H1 (cell line): Measurements from ENCODE around the gene MGAT4B. TPM values are rescaled to one million over a fixed set of nuclear protein-coding genes. Genes with fewer than 3 reads are reported as not detected.

Source experiments
- CTCF ChIA-PET: fragments of 300-600 bp; sonication (Branson Sonifier 250); formaldehyde crosslinking; loops from one replicate; lab custom pipeline; 2021; ENCODE audit not compliant: partially characterized antibody; lab: Charles Lee
- POLR2A ChIA-PET: fragments of 300-600 bp; sonication (Branson Sonifier 250); formaldehyde crosslinking; loops from one replicate; lab custom pipeline; 2021; ENCODE audit warnings: inconsistent platforms; ENCODE audit not compliant: partially characterized antibody; lab: Charles Lee
- DNase-seq, 2 experiments: peaks; one replicate each; pipeline versions ENCODE4 v3.0.0 to v3.0.0-alpha.2; 2010 to 2022; ENCODE audit warnings: low spot score in 2 of 2, low read depth in 1 of 2, mixed read lengths in 1 of 2
- FAIRE-seq: peaks from 2 replicates; lab custom pipeline; 2011; peaks lifted over from hg19 to GRCh38; lab: Jason Lieb, UNC
- H2AFZ ChIP-seq: 2 replicates; pipeline ENCODE4 v1.8.1; 2012; ENCODE audit warnings: low read length, inconsistent platforms
- H2AK5ac ChIP-seq: 2 replicates; pipeline ENCODE4 v1.6.1; 2013; ENCODE audit warnings: low read depth, low read length
- H2BK120ac ChIP-seq: replicated peaks from 2 replicates; pipeline ENCODE3; 2013; ENCODE audit warnings: low read depth, low read length, inconsistent platforms
- H2BK12ac ChIP-seq: 2 replicates; pipeline ENCODE4 v1.6.1; 2013; ENCODE audit warnings: low read depth, low read length
- H2BK15ac ChIP-seq: 2 replicates; pipeline ENCODE4 v1.6.1; 2013; ENCODE audit warnings: low read length
- H2BK20ac ChIP-seq: 2 replicates; pipeline ENCODE4 v1.6.1; 2013; ENCODE audit warnings: low read length
- H2BK5ac ChIP-seq: 2 replicates; pipeline ENCODE4 v1.6.1; 2013; ENCODE audit warnings: low read depth, low read length
- H3K14ac ChIP-seq: 2 replicates; pipeline ENCODE4 v1.6.1; 2013; ENCODE audit warnings: inconsistent platforms; ENCODE audit not compliant: insufficient read length
- H3K18ac ChIP-seq: 2 replicates; pipeline ENCODE4 v1.6.1; 2013; ENCODE audit warnings: low read length; ENCODE audit errors: extremely low read depth
- H3K23ac ChIP-seq: 2 replicates; pipeline ENCODE4 v1.6.1; 2013; ENCODE audit warnings: inconsistent platforms; ENCODE audit not compliant: insufficient read length
- H3K23me2 ChIP-seq: 2 replicates; pipeline ENCODE4 v1.6.1; 2013; ENCODE audit warnings: low read depth, low read length
- H3K27ac ChIP-seq: 2 replicates; pipeline ENCODE4 v1.6.1; 2011; ENCODE audit warnings: low read depth, low read length, inconsistent platforms
- H3K27me3 ChIP-seq, 4 experiments: replicated peaks in 1 of 4; 1 replicate in 1 of 4; 2 replicates in 3 of 4; pipeline versions ENCODE4 v1.6.1 to v1.8.1; 2011 to 2013; ENCODE audit warnings: low read length in 3 of 4, mild to moderate bottlenecking in 3 of 4, inconsistent platforms in 2 of 4, mixed read lengths in 2 of 4, moderate library complexity in 1 of 4; ENCODE audit not compliant: control insufficient read depth in 3 of 4, insufficient read depth in 3 of 4; ENCODE audit errors: extremely low read depth in 1 of 4
- H3K36me3 ChIP-seq, 4 experiments: 2 replicates each; pipeline versions ENCODE4 v1.6.1 to v1.8.1; 2011 to 2013; ENCODE audit warnings: mild to moderate bottlenecking in 4 of 4, low read length in 3 of 4, moderate library complexity in 2 of 4, control low read depth in 1 of 4, inconsistent platforms in 1 of 4; ENCODE audit not compliant: insufficient read depth in 4 of 4, control insufficient read depth in 2 of 4
- H3K4ac ChIP-seq: replicated peaks from 2 replicates; pipeline ENCODE3; 2013; ENCODE audit warnings: low read length, low read depth, mixed read lengths, inconsistent platforms; ENCODE audit not compliant: insufficient read length
- H3K4me1 ChIP-seq, 4 experiments: replicated peaks in 1 of 4; 1 replicate in 1 of 4; 2 replicates in 3 of 4; pipeline versions ENCODE4 v1.6.1 to v1.8.1; 2011 to 2013; ENCODE audit warnings: low read length in 3 of 4, inconsistent platforms in 2 of 4, mixed read lengths in 1 of 4; ENCODE audit not compliant: insufficient read depth in 4 of 4, control insufficient read depth in 3 of 4
- H3K4me2 ChIP-seq, 2 experiments: 2 replicates each; pipeline versions ENCODE4 v1.6.1 to v1.8.1; 2011 to 2013; ENCODE audit warnings: low read depth in 2 of 2, low read length in 2 of 2, control low read depth in 1 of 2, inconsistent platforms in 1 of 2, mild to moderate bottlenecking in 1 of 2; ENCODE audit not compliant: insufficient read depth in 1 of 2
- H3K4me3 ChIP-seq, 4 experiments: fragments of 200-600, 300-600 bp in 1 of 4; sonication (generic), shearing (Covaris generic), sonication (Bioruptor Twin) in 1 of 4; 2 replicates each; pipeline versions ENCODE4 v1.5.1 to v1.8.1; 2011 to 2016; ENCODE audit warnings: low read length in 4 of 4, low read depth in 3 of 4, control low read depth in 2 of 4, inconsistent platforms in 2 of 4, mild to moderate bottlenecking in 2 of 4, mixed read lengths in 1 of 4, moderate library complexity in 1 of 4; ENCODE audit not compliant: insufficient read depth in 2 of 4; ENCODE audit errors: extremely low read depth in 1 of 4
- H3K56ac ChIP-seq: replicated peaks from 2 replicates; pipeline ENCODE3; 2013; ENCODE audit warnings: low read depth, mild to moderate bottlenecking, mixed read lengths, low read length, inconsistent platforms; ENCODE audit not compliant: insufficient read length
- H3K79me1 ChIP-seq: 2 replicates; pipeline ENCODE4 v1.6.1; 2013; ENCODE audit warnings: low read depth, low read length, control low read depth
- H3K79me2 ChIP-seq, 2 experiments: 2 replicates each; pipeline versions ENCODE4 v1.6.1 to v1.8.1; 2012 to 2013; ENCODE audit warnings: low read length in 2 of 2, mild to moderate bottlenecking in 2 of 2, inconsistent platforms in 1 of 2; ENCODE audit not compliant: insufficient read depth in 2 of 2, control insufficient read depth in 1 of 2
- H3K9ac ChIP-seq, 4 experiments: replicated peaks in 1 of 4; 1 replicate in 1 of 4; 2 replicates in 3 of 4; pipeline versions ENCODE4 v1.6.1 to v1.8.1; 2011 to 2013; ENCODE audit warnings: low read depth in 3 of 4, low read length in 3 of 4, control low read depth in 2 of 4, mild to moderate bottlenecking in 2 of 4, moderate library complexity in 2 of 4, inconsistent platforms in 1 of 4; ENCODE audit errors: extremely low read depth in 1 of 4
- H3K9me3 ChIP-seq, 2 experiments: 2 replicates each; pipeline versions ENCODE4 v1.6.1 to v1.8.1; 2012 to 2013; ENCODE audit warnings: mild to moderate bottlenecking in 2 of 2, moderate library complexity in 2 of 2, control low read depth in 1 of 2, inconsistent platforms in 1 of 2, low read depth in 1 of 2, low read length in 1 of 2, mixed read lengths in 1 of 2; ENCODE audit not compliant: insufficient read depth in 2 of 2
- H4K20me1 ChIP-seq, 2 experiments: replicated peaks in 1 of 2; 2 replicates each; pipeline versions ENCODE3 to v1.8.1; 2011 to 2013; ENCODE audit warnings: inconsistent platforms in 2 of 2, low read length in 2 of 2, mild to moderate bottlenecking in 1 of 2; ENCODE audit not compliant: insufficient read depth in 2 of 2, control insufficient read depth in 1 of 2
- H4K5ac ChIP-seq: 2 replicates; pipeline ENCODE4 v1.6.1; 2013; ENCODE audit warnings: low read length, low read depth, mixed read lengths, inconsistent platforms; ENCODE audit not compliant: insufficient read length
- H4K8ac ChIP-seq: 2 replicates; pipeline ENCODE4 v1.8.0; 2013; ENCODE audit warnings: mild to moderate bottlenecking, moderate library complexity, low read length, inconsistent platforms; ENCODE audit not compliant: insufficient read depth; ENCODE audit errors: extremely low read depth
- H4K91ac ChIP-seq: replicated peaks from 2 replicates; pipeline ENCODE3; 2013; ENCODE audit warnings: low read length, mixed read lengths, inconsistent platforms; ENCODE audit not compliant: insufficient read length
- EGR1 ChIP-seq: IDR thresholded peaks from 2 replicates; pipeline ENCODE4 v1.6.1; 2011; ENCODE audit warnings: low read depth, low read length, borderline replicate concordance
- MAFK ChIP-seq: IDR thresholded peaks from 2 replicates; pipeline ENCODE4 v1.6.1; 2012; ENCODE audit warnings: low read depth, mild to moderate bottlenecking, improper control_type of control experiment, low read length
- RNF2 ChIP-seq: fragments of 200-900, 300-1000 bp; sonication (generic); IDR thresholded peaks from 2 replicates; pipeline ENCODE4 v1.7.1; 2016; ENCODE audit warnings: borderline replicate concordance, low read depth, mild to moderate bottlenecking, antibody characterized with exemption, low read length; ENCODE audit not compliant: poor library complexity, severe bottlenecking; ENCODE audit errors: missing control alignments
- WGBS, 2 experiments: shearing (Covaris generic) in 1 of 2; methylation state at CpG; one replicate each; pipeline versions ENCODE4 v1.1.6 to v1.1.7; 2013 to 2015; ENCODE audit warnings: low lambda C conversion rate in 2 of 2, mixed read lengths in 2 of 2, inconsistent platforms in 1 of 2, low coverage in 1 of 2, missing lambda C conversion rate in 1 of 2; ENCODE audit not compliant: insufficient replicate concordance in 2 of 2, insufficient coverage in 1 of 2, insufficient read length in 1 of 2; ENCODE audit errors: extremely low coverage in 1 of 2, missing lambda C conversion rate in 1 of 2; 5-methylcytosine and 5-hydroxymethylcytosine counted together
- polyA plus RNA-seq, 7 experiments: library from polyadenylated mRNA; depleted of rRNA in 3 of 7; stranded (reverse) in 5 of 7; unstranded in 2 of 7; fragments of >200 nt in 5 of 7; fragments of 200-250 nt in 2 of 7; gene quantifications; 1 replicate in 5 of 7; 2 replicates in 1 of 7; 4 replicates in 1 of 7; pipeline versions ENCODE4 v1.2.1 to v1.2.3, GENCODE V29; 2011 to 2013; ENCODE audit warnings: missing spikeins in 2 of 7, mixed read lengths in 2 of 7
- total RNA-seq: library from RNA; stranded (reverse); fragmentation: NEBNext Ultra II Directional; extraction: Animal tissue kit (Norgen Biotek cat#: 25700); gene quantifications from 2 replicates; pipeline ENCODE4 v1.2.1, GENCODE V29; 2021
- TF ChIP-seq, protein P1 (sequence below): IDR thresholded peaks from 2 replicates; pipeline ENCODE4 v1.6.1; 2011; ENCODE audit warnings: low read length, improper control_type of control experiment

The MGAT4B gene
- total and polyA plus RNA-seq, 2 of the 8 experiments (the other 6 are each of a cell fraction or from before 2014, with no cell fraction given): 116 to 128 TPM

DNA sequence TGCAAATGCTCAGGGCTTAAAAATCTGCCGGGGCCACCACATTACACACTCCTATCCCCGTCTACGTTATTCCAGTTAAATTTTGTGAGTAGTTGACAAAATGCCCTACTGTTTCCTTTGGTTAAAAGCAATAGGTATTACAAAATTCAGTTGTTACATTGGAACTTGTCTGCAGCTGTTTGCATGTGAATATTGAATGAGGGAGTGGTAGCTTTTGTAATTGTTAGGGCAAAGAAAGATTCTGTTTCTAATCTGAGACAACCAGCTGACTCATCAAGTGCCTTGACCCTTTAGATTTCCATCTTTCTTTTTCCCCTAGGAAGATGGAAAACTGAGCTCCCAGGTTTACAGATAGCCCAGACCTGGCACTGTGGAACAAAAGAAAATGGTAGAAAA lies 43.9 kb downstream of the MGAT4B start:
- CTCF ChIA-PET: interaction anchor here (0.6 to 4.9 kb wide), 29 partner anchors 8 to 906 kb away, joined by 3 to 32 read pairs (median 4); partner anchors contain the start of gene LTC4S
- no peak overlapping the region for H2BK12ac ChIP-seq
- DNase-seq: no peak
- H3K9ac ChIP-seq: no peak overlapping the region
- no peak overlapping the region for H3K23ac ChIP-seq
- peaks cover 14 to 24% (median 16%) of the 10 kb centered on the region in 4 experiments for H3K36me3 ChIP-seq
- POLR2A ChIA-PET: interaction anchor here (0.6 to 2.5 kb wide), 6 partner anchors 13 to 150 kb away, joined by 3 to 10 read pairs (median 5); partner anchors contain the start of gene HNRNPH1
- no peak overlapping the region for H2BK15ac ChIP-seq
- WGBS, 2 experiments: 81% methylated on average over 3 of the region's 3 CpGs; no CpG with 5 or more reads in 1 of the 2 experiments
- no peaks in the 10 kb centered on the region for H3K23me2 ChIP-seq
- no peak overlapping the region for H2BK5ac ChIP-seq
- H2AK5ac ChIP-seq: no peak overlapping the region
- no peak overlapping the region for H3K4ac ChIP-seq
- no peak overlapping the region for H2BK20ac ChIP-seq
- no peak for TF ChIP-seq RNF2
- TF ChIP-seq, protein P1, sequence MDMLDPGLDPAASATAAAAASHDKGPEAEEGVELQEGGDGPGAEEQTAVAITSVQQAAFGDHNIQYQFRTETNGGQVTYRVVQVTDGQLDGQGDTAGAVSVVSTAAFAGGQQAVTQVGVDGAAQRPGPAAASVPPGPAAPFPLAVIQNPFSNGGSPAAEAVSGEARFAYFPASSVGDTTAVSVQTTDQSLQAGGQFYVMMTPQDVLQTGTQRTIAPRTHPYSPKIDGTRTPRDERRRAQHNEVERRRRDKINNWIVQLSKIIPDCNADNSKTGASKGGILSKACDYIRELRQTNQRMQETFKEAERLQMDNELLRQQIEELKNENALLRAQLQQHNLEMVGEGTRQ: no peak
- peak; percentile 47; the same call in 1 of the 2 replicates for TF ChIP-seq MAFK
- TF ChIP-seq EGR1: no peak
- H3K79me2 ChIP-seq: peaks cover 3 to 79% of the 10 kb centered on the region in 2 experiments; a peak in 3 of 4 replicates
- no peak overlapping the region for H3K4me2 ChIP-seq
- H3K27me3 ChIP-seq: no peaks in the 10 kb centered on the region
- H3K27ac ChIP-seq: no peak overlapping the region; the same call in 1 of the 2 replicates
- H3K18ac ChIP-seq: no peak overlapping the region
- H3K4me1 ChIP-seq: peaks cover 3 to 19% (median 5%) of the 10 kb centered on the region in 4 experiments
- H4K5ac ChIP-seq: no peak overlapping the region
- H3K79me1 ChIP-seq: peaks cover 21% of the 10 kb centered on the region
- H2BK120ac ChIP-seq: no peak overlapping the region
- H3K56ac ChIP-seq: no peak overlapping the region
- no peak for FAIRE-seq
- H3K14ac ChIP-seq: no peak overlapping the region
- no peak overlapping the region for H4K8ac ChIP-seq
- H2AFZ ChIP-seq: no peak overlapping the region
- H3K4me3 ChIP-seq: no peak overlapping the region
- no peak overlapping the region for H4K91ac ChIP-seq
- peaks cover 23 to 32% of the 10 kb centered on the region in 2 experiments for H4K20me1 ChIP-seq
- no peaks in the 10 kb centered on the region for H3K9me3 ChIP-seq
